KMS-11 (cell line): ENCODE measurements around the gene CTDP1.

Experiments used
- H2AFZ ChIP-seq: fragments of 200-600 bp; sonication (generic); 2 replicates; pipeline ENCODE4 v1.6.1; 2016; ENCODE audit warnings: antibody characterized with exemption, mixed run types, low read depth
- H3K27ac ChIP-seq: fragments of 200-600 bp; sonication (generic); 2 replicates; pipeline ENCODE4 v1.6.1; 2016; ENCODE audit warnings: mild to moderate bottlenecking, mixed run types
- H3K27me3 ChIP-seq: fragments of 200-600 bp; sonication (generic); 2 replicates; pipeline ENCODE4 v1.6.1; 2017; ENCODE audit warnings: mild to moderate bottlenecking, low read depth, mixed run types, moderate library complexity; ENCODE audit not compliant: insufficient read depth
- H3K36me3 ChIP-seq: fragments of 200-600 bp; sonication (generic); 2 replicates; pipeline ENCODE4 v1.6.1; 2017; ENCODE audit warnings: mild to moderate bottlenecking, mixed run types; ENCODE audit not compliant: insufficient read depth
- H3K4me1 ChIP-seq: fragments of 200-600 bp; sonication (generic); 2 replicates; pipeline ENCODE4 v1.6.1; 2016; ENCODE audit warnings: mild to moderate bottlenecking, low read depth, mixed run types; ENCODE audit not compliant: poor library complexity, severe bottlenecking
- H3K4me2 ChIP-seq: fragments of 200-600 bp; sonication (generic); 2 replicates; pipeline ENCODE4 v1.7.0; 2016; ENCODE audit warnings: mild to moderate bottlenecking, mixed run types
- H3K4me3 ChIP-seq: fragments of 200-600 bp; sonication (generic); IDR thresholded peaks from 2 replicates; pipeline ENCODE4 v1.6.1; 2017; ENCODE audit warnings: low read depth, low read length, mixed read lengths; ENCODE audit not compliant: insufficient read depth
- H3K79me2 ChIP-seq: fragments of 200-600 bp; sonication (generic); 2 replicates; pipeline ENCODE4 v1.6.1; 2016; ENCODE audit warnings: low read depth, mixed run types; ENCODE audit not compliant: insufficient read depth
- H3K9ac ChIP-seq: fragments of 200-600 bp; sonication (generic); 2 replicates; pipeline ENCODE4 v1.6.1; 2016; ENCODE audit warnings: mild to moderate bottlenecking, mixed run types
- H4K20me1 ChIP-seq: fragments of 200-600 bp; sonication (generic); 2 replicates; pipeline ENCODE4 v1.6.1; 2016; ENCODE audit warnings: mild to moderate bottlenecking, mixed run types; ENCODE audit not compliant: insufficient read depth
- TF ChIP-seq, protein P1 (sequence below): fragments of 200-600 bp; sonication (generic); conservative IDR thresholded peaks from 2 replicates; pipeline ENCODE4 v1.6.1; 2017; ENCODE audit warnings: low read depth, mild to moderate bottlenecking, antibody characterized with exemption, low read length, moderate library complexity, mixed read lengths

CTDP1 gene

GRCh38 chr18:79682481-79682880 lies 2.9 kb downstream of the CTDP1 start:
- peaks cover 17% of the 10 kb centered on the region for H3K4me1 ChIP-seq
- H3K36me3 ChIP-seq: no peaks in the 10 kb centered on the region
- no peak overlapping the region for H3K9ac ChIP-seq
- 0 out of 2 replicates have a peak, but pooled peaks cover 3% of the 10 kb centered on the region for H4K20me1 ChIP-seq
- peaks cover 65% of the 10 kb centered on the region for H3K79me2 ChIP-seq
- H3K4me2 ChIP-seq: no peak overlapping the region
- no peak overlapping the region for H3K27ac ChIP-seq
- no peaks in the 10 kb centered on the region for H3K27me3 ChIP-seq
- H3K4me3 ChIP-seq: no peak overlapping the region
- H2AFZ ChIP-seq: no peak overlapping the region
- TF ChIP-seq, protein P1, sequence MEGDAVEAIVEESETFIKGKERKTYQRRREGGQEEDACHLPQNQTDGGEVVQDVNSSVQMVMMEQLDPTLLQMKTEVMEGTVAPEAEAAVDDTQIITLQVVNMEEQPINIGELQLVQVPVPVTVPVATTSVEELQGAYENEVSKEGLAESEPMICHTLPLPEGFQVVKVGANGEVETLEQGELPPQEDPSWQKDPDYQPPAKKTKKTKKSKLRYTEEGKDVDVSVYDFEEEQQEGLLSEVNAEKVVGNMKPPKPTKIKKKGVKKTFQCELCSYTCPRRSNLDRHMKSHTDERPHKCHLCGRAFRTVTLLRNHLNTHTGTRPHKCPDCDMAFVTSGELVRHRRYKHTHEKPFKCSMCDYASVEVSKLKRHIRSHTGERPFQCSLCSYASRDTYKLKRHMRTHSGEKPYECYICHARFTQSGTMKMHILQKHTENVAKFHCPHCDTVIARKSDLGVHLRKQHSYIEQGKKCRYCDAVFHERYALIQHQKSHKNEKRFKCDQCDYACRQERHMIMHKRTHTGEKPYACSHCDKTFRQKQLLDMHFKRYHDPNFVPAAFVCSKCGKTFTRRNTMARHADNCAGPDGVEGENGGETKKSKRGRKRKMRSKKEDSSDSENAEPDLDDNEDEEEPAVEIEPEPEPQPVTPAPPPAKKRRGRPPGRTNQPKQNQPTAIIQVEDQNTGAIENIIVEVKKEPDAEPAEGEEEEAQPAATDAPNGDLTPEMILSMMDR: no peak

DNA sequence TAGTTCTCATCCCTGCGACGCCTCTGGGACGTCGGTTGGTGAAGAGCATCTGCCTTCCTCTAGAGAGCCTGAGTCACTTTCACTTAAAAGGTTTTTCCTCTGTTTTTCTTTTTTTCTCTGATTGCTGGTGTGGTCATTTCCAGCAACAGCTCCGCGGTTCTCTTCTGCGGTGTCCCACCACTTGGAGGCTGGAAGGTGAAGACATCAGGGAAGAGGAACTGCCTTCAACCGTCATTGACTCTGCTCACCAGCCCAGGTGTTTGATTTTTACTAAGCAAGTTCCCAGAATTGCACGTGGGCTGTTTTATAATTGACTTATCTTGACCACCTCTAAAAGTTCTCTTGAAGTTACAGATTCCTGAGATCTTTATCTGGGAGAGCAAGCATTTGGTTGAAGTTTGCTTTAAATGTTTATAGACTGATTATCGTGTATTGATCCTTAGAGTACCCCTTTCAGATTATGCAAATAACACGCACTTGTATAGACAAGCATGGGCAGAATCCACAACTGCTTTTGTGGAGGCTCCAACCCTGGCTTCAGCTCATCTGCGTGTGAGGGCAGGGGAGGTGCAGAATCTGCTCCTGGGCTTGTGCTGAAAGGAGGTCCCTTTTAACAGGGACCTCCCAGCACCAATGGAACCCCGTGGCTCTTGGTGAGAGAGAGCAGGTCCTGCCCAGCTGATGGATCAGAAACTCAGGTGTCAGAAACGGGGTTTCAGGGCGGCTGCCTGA lies 3.5 kb downstream of the CTDP1 start:
- TF ChIP-seq, protein P1: no peak
- H3K4me1 ChIP-seq: peaks cover 16% of the 10 kb centered on the region
- no peak overlapping the region for H3K4me2 ChIP-seq
- no peak overlapping the region for H3K27ac ChIP-seq
- no peak overlapping the region for H3K4me3 ChIP-seq
- H3K36me3 ChIP-seq: no peaks in the 10 kb centered on the region
- no peak overlapping the region for H3K9ac ChIP-seq
- H3K27me3 ChIP-seq: no peaks in the 10 kb centered on the region
- no peak overlapping the region for H2AFZ ChIP-seq
- H3K79me2 ChIP-seq: peaks cover 71% of the 10 kb centered on the region
- H4K20me1 ChIP-seq: 0 out of 2 replicates have a peak, but pooled peaks cover 3% of the 10 kb centered on the region

GRCh38 chr18:79683626-79684282 lies 4.2 kb downstream of the CTDP1 start:
- Histone ChIP-seq H4K20me1 (0 out of 2 replicates have a peak, but pooled peaks cover 3% of the 10 kb centered on the region), H3K4me1 (peaks cover 10% of the 10 kb centered on the region), H3K4me2 (no peak overlapping the region)

DNA sequence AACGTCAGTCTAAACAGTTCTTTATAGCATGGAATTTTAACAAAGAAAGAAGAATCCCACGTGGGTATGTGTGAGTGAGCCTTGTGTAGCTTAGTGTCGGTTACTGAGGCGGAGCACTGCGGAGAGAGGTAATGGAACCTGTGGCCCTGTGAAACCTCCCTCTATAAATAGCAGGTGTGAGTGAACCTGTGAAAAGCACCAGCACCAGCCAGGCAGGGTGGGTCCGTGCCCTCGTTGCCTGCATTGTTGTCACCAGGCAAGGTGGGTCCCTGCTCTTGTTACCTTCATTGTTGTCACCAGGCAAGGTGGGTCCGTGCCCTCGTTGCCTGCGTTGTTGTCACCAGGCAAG lies 4.7 kb downstream of the CTDP1 start:
- TF ChIP-seq, protein P1: no peak
- Histone ChIP-seq H4K20me1 (0 out of 2 replicates have a peak, but pooled peaks cover 3% of the 10 kb centered on the region), H3K27me3 (no peaks in the 10 kb centered on the region), H3K79me2 (peaks cover 83% of the 10 kb centered on the region), H3K4me2 (no peak overlapping the region), H3K36me3 (no peaks in the 10 kb centered on the region), H3K27ac (no peak overlapping the region), H2AFZ (no peak overlapping the region), H3K4me1 (peaks cover 10% of the 10 kb centered on the region), H3K9ac (no peak overlapping the region), H3K4me3 (no peak overlapping the region)

More at GRCh38 chr18:79683626-79684282, 4.2 kb downstream of the CTDP1 start:
- no peaks in the 10 kb centered on the region for H3K27me3 ChIP-seq
- no peak overlapping the region for H3K9ac ChIP-seq
- no peak overlapping the region for H2AFZ ChIP-seq
- TF ChIP-seq, protein P1: no peak
- no peak overlapping the region for H3K27ac ChIP-seq
- no peaks in the 10 kb centered on the region for H3K36me3 ChIP-seq
- H3K79me2 ChIP-seq: peaks cover 78% of the 10 kb centered on the region
- no peak overlapping the region for H3K4me3 ChIP-seq
